Temporal lobe (tissue), 2 donors: ENCODE results near the gene ABHD2. TPM values are rescaled to one million over a fixed set of nuclear protein-coding genes. Genes with fewer than 3 reads are reported as not detected.

Experiments used
- small RNA-seq: library from RNA; depleted of rRNA; stranded (forward); fragments of <200 nt; gene quantifications from one replicate; pipeline ENCODE3, GENCODE V24; 2014; ENCODE audit warnings: low replicate concordance
- total RNA-seq: library from RNA; depleted of rRNA; stranded (reverse); fragments of >200 nt; gene quantifications from one replicate; pipeline ENCODE4 v1.2.3, GENCODE V29; 2014

Gene ABHD2
- total RNA-seq, 1 donor from 2014 or later, result 51.6 TPM

Small RNAs within 50 kb of the gene (small RNA-seq; reads per million reads assigned to genes)
- gene RNU7-195P, result not detected

Other genes starting within 250 kb of the ABHD2 start
- gene HAPLN3, start 192.9 kb upstream of the ABHD2 start, total RNA-seq, result 4.7 TPM
- 27.5 TPM for gene MFGE8, start 175.1 kb upstream of the ABHD2 start, total RNA-seq
- gene RLBP1, start 133.1 kb downstream of the ABHD2 start, total RNA-seq, result 0.98 TPM
- 8.4 TPM for gene FANCI, start 155.5 kb downstream of the ABHD2 start, total RNA-seq
- gene POLG, start 246.4 kb downstream of the ABHD2 start, total RNA-seq, result 27.5 TPM